Heart left ventricle (tissue), 16 donors: ENCODE data around the gene ITGA5. TPM values are rescaled to one million over a fixed set of nuclear protein-coding genes. Genes with fewer than 3 reads are reported as not detected.

Source experiments
- ATAC-seq, 4 donors: fragments of 200-7000 bp; cut with Tn5 transposase; one replicate each; pipeline ENCODE4 v1.9.1; 2020 to 2022; ENCODE audit warnings: moderate library complexity in 4 of 4, mild to moderate bottlenecking in 3 of 4, moderate number of reproducible peaks in 1 of 4
- DNase-seq, 5 donors: peaks; one replicate each; pipeline ENCODE4 v3.0.0-alpha.2; 2020
- H3K27ac ChIP-seq, 12 donors: fragments of 200-600 bp; sonication (generic) in 4 of 12; one replicate each; pipeline versions ENCODE4 v1.5.0 to v1.8.0; 2016 to 2022; ENCODE audit warnings: mild to moderate bottlenecking in 2 of 12
- H3K27me3 ChIP-seq, 9 donors: fragments of 200-600 bp; sonication (generic) in 2 of 9; one replicate each; pipeline versions ENCODE4 v1.5.1 to v1.8.0; 2016 to 2022; ENCODE audit warnings: mild to moderate bottlenecking in 3 of 9
- H3K36me3 ChIP-seq, 9 donors: fragments of 200-600 bp; sonication (generic) in 2 of 9; one replicate each; pipeline versions ENCODE4 v1.5.0 to v1.8.0; 2018 to 2022; ENCODE audit warnings: mild to moderate bottlenecking in 2 of 9
- H3K4me1 ChIP-seq, 12 donors: fragments of 200-600 bp; sonication (generic) in 4 of 12; one replicate each; pipeline versions ENCODE4 v1.5.0 to v1.8.0; 2016 to 2022; ENCODE audit warnings: mild to moderate bottlenecking in 3 of 12
- H3K4me3 ChIP-seq, 12 donors: fragments of 200-600 bp; sonication (generic) in 4 of 12; one replicate each; pipeline versions ENCODE4 v1.5.0 to v1.8.0; 2017 to 2022; ENCODE audit warnings: mild to moderate bottlenecking in 9 of 12, moderate library complexity in 4 of 12
- H3K9me3 ChIP-seq, 12 donors: fragments of 200-600 bp; sonication (generic) in 4 of 12; one replicate each; pipeline versions ENCODE4 v1.5.0 to v1.8.0; 2016 to 2022; ENCODE audit warnings: mild to moderate bottlenecking in 1 of 12
- CTCF ChIP-seq, 12 donors: fragments of 200-600 bp; sonication (generic) in 4 of 12; IDR thresholded peaks; one replicate each; pipeline versions ENCODE4 v1.5.0 to v1.8.0; 2018 to 2022; ENCODE audit warnings: antibody characterized with exemption in 12 of 12, mild to moderate bottlenecking in 5 of 12
- POLR2A ChIP-seq, 2 donors: fragments of 450-650 bp; IDR thresholded peaks; one replicate each; pipeline ENCODE4 v1.6.1; 2017; ENCODE audit warnings: antibody characterized with exemption in 2 of 2, mild to moderate bottlenecking in 2 of 2, moderate library complexity in 2 of 2
- WGBS, 4 donors: extraction: QIAGEN DNeasy Blood & Tissue Kit in 2 of 4; methylation state at CpG; one replicate each; pipeline versions ENCODE4 v1.1.5 to v1.1.7; 2013 to 2018; 5-methylcytosine and 5-hydroxymethylcytosine counted together
- intact Hi-C, 10 donors: fragments of 100-400 bp; cut with DNase I; formaldehyde crosslinking; loops; one replicate each; pipeline versions ENCODE4 v1.11.1 to v1.14.2; 2022
- polyA plus RNA-seq, 2 donors: library from polyadenylated mRNA; stranded (reverse); fragments of 200-250 nt; gene quantifications; one replicate each; pipeline ENCODE4 v1.2.3, GENCODE V29; 2013
- total RNA-seq, 9 donors: library from RNA; depleted of rRNA in 2 of 9; stranded (reverse); fragments of >200 nt in 2 of 9; fragmentation: NEBNext Ultra II Directional in 3 of 9; extraction: Animal tissue kit (Norgen Biotek cat#: 25700) in 3 of 9; gene quantifications; one replicate each; pipeline versions ENCODE4 v1.1.0 to v1.2.4, GENCODE V29; 2016 to 2023
- donor health status: ischemic (EF 13 %, LVEDD 7.1; RV severe dilation, severe dysfunction).
- donor health status: healthy with polysubstance abuse.
- donor health status: DM: no; HTN: yes; CAD: no.
- donor health status: DM: no; HTN: no; CAD: no.
- donor health status: ischemic (EF 25% LVEDD 6.9; RV normal size, moderate dysfunction).
- donor health status: ischemic (EF 25% LVEDD 5.7; RV mildly dilated, moderate dysfunction).
- donor health status: healthy.
- donor health status: DM: yes; HTN: yes; CAD: no.
- donor health status: ischemic (EF 35%, LVEDD 5.7; RV mildly dilated, moderate dysfunction).
- donor health status: nonischemic (EF 11% LVEDD 7.7; RV severe dilation, severe dysfunction).
- donor health status: DM: yes; HTN: yes; CAD: no.
- donor health status: PGD.
- donor health status: ischemic (EF 29% LVEDD 5.4; RV normal size, mild dysfunction).
- donor health status: nonischemic (EF 23%, LVEDD 6.1; RV moderate dilation, normal function).

Gene ITGA5
- total and polyA plus RNA-seq, 11 donors, result 33.2 to 301 (median 55.0) TPM

GRCh38 chr12:54370171-54370730 is 48.8 kb downstream of the ITGA5 start:
- 1 to 15% (median 6%) methylated on average over 23 to 44 of the region's 44 CpGs for WGBS, 4 donors
- Histone ChIP-seq H3K27me3 (no peaks in the 10 kb centered on the region), H3K27ac (peak overlapping the region in 10 of 12 donors; percentile 64 to 84 (median 76)), H3K4me3 (peak overlapping the region in 11 of 12 donors; percentile 29 to 62 (median 50)), H3K36me3 (peaks cover 0 to 4% (median 0%) of the 10 kb centered on the region in 9 donors), H3K4me1 (peaks cover 0 to 67% (median 38%) of the 10 kb centered on the region in 12 donors), H3K9me3 (no peaks in the 10 kb centered on the region)
- peak; percentile 51 to 72 (median 69) for ATAC-seq
- TF ChIP-seq POLR2A (IDR thresholded peaks at IDR 0.05) (no peak), CTCF (IDR thresholded peaks at IDR 0.05) (peak; percentile 76 to 98 (median 94))
- intact Hi-C loops, result loop anchor here in 3 of 10 donors (1.0 to 10.0 kb wide), 3 partner anchors 9 to 365 kb away; partner anchors contain the start of genes COPZ1 (in 1 of the 3), HOXC8 (in 1 of the 3) and HOXC9 (in 1 of the 3)
- peak; percentile 80 to 88 (median 82) for DNase-seq

GRCh38 chr12:54369597-54370131 is 49.4 kb downstream of the ITGA5 start:
- no peak for TF ChIP-seq POLR2A (IDR thresholded peaks at IDR 0.05)
- no peak for TF ChIP-seq CTCF (IDR thresholded peaks at IDR 0.05)
- Histone ChIP-seq H3K36me3 (peaks cover 0 to 4% (median 0%) of the 10 kb centered on the region in 9 donors), H3K27me3 (no peaks in the 10 kb centered on the region), H3K4me1 (peaks cover 0 to 67% (median 35%) of the 10 kb centered on the region in 12 donors), H3K4me3 (peak overlapping the region in 11 of 12 donors; percentile 29 to 62 (median 50)), H3K9me3 (no peaks in the 10 kb centered on the region), H3K27ac (peak overlapping the region in 10 of 12 donors; percentile 64 to 84 (median 76))
- ATAC-seq (peak in 3 of 4 donors; percentile 1 to 9 (median 4)), DNase-seq (peak in 1 of 5 donors; percentile 42)
- intact Hi-C loops, result loop anchor here in 7 of 10 donors (1.0 to 10.0 kb wide), 7 partner anchors 10 to 365 kb away; partner anchors contain the start of genes COPZ1 (in 3 of the 7), HOXC8 (in 1 of the 7) and HOXC9 (in 1 of the 7)
- WGBS, 4 donors, result 35 to 49% (median 38%) methylated on average over 12 to 20 of the region's 21 CpGs

- ATAC-seq (peak; percentile 56 to 76 (median 66)), DNase-seq (peak; percentile 90 to 94 (median 91))
- no peaks in the 10 kb centered on the region for H3K27me3 ChIP-seq
- no peaks in the 10 kb centered on the region for H3K9me3 ChIP-seq
- H3K27ac ChIP-seq, result peak overlapping the region in 10 of 12 donors; percentile 64 to 84 (median 76)
- H3K36me3 ChIP-seq, result peaks cover 0 to 4% (median 0%) of the 10 kb centered on the region in 9 donors
- TF ChIP-seq CTCF (IDR thresholded peaks at IDR 0.05) (peak; percentile 68 to 87 (median 80)), POLR2A (IDR thresholded peaks at IDR 0.05) (no peak)
- peaks cover 0 to 67% (median 35%) of the 10 kb centered on the region in 12 donors for H3K4me1 ChIP-seq
- peak overlapping the region in 11 of 12 donors; percentile 26 to 62 (median 50) for H3K4me3 ChIP-seq
- WGBS, 4 donors, result 27 to 38% (median 31%) methylated on average over 36 to 40 of the region's 40 CpGs
- intact Hi-C loops, result loop anchor here in 4 of 10 donors (5.0 to 10.0 kb wide), 4 partner anchors 42 to 152 kb away; partner anchors contain the start of gene COPZ1 (in 2 of the 4)
These were observed 50.1 kb downstream of the ITGA5 start for GRCh38 chr12:54368709-54369596.
